T47D (cell line): ENCODE data around the gene CLVS2.

ENCODE experiments used
- DNase-seq, 2 experiments: peaks; one replicate each; pipeline versions ENCODE4 v3.0.0 to v3.0.0-alpha.2; 2011 to 2012; ENCODE audit warnings: low read depth in 1 of 2, low spot score in 1 of 2
- JUND ChIP-seq: IDR thresholded peaks from 2 replicates; pipeline ENCODE4 v1.6.1; 2012; ENCODE audit warnings: low read depth
- in situ Hi-C: cut with HindIII; loops from 2 replicates; pipeline ENCODE4 v1.10.0; 2016; ENCODE audit warnings: low sequenced_read_pairs, low pct_unique_long_range_greater_than_20kb

CLVS2 gene

DNA sequence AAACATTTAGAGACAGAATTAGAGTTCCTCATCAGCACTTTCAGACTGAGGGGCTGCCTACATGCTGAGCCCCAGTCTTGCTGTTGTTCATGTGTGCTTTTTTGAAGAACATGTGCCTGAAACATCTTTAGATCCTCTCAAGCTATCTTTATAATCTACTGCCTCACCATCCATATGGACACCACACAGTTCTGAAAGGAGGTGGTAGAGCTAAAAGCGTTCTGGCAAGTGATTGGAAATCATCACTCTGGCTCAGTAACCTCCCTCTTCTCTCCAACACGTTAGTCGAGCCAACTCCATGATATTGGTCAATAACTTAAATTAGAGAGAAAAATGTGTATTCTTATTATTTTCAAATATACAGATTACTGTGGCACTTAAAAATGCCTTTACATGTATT lies 40.6 kb downstream of the CLVS2 start:
- DNase-seq, result no peak
- in situ Hi-C loops, result no loop called here
- TF ChIP-seq JUND, result no peak

DNA sequence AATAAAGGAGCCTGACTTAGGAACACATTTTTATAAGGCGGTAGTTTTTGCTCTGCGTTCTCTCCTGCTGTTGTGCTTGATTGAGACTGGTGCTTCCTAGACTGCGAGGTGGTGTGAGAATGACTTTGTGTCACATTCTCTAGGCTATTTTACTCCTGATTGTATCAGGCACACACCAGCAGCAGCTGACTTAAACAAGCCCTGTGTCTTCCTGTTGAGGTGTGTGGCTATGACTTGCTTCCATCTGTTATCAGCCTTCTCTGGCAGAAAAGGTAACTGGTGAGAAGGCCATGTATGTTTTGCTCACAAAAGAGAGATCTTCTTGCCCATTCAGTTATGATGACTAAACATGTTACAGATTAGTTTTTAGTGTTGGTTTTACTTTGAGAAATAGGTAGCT lies 43.4 kb downstream of the CLVS2 start:
- no peak for TF ChIP-seq JUND
- in situ Hi-C loops, result no loop called here
- no peak for DNase-seq

DNA sequence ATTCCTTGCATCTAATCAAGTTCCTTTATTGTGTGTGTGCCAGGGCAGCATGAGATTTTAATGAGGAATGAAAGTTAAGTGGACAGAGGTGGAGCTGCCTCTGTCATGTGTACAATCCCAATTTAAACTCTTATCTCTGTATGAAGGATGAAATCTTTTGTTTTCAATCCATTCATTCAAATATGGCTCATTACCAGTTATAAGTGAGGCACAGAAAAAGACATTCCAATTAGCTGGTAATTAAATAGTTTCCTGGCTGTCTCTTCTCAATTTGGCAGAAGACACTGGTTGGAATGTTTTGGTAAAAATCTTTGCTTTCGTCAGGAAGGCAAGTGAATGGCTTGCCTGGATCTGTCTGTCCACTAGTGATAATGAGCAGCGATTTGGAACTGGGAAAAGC lies 46.4 kb downstream of the CLVS2 start:
- DNase-seq, result no peak
- in situ Hi-C loops, result no loop called here
- TF ChIP-seq JUND, result no peak

DNA sequence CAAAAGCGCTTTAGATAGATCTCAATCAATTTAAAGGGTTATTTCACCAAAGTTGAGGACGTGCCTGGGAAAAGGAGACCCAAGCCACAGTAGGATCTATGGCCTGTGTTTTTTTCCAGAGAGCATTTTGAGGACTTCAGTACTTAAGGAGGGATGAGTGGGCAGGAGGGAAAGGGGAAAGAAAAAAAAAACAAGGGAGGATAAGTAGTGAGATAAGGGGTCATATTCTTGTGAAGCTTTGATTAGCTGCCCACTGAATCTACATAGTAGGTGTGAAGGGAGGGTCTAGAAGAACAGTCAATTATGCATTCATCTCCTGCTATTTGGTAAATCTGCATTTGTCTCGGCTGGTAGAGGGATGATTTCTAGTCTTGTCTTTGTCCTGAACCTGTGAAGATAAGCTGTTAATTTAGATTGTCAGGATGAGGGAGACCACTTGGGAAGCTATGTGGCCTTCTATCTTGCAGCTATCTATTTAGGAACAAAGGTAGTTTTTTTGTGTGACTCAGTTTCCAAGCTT lies 48.4 kb downstream of the CLVS2 start:
- no peak for DNase-seq
- in situ Hi-C loops, result no loop called here

DNA sequence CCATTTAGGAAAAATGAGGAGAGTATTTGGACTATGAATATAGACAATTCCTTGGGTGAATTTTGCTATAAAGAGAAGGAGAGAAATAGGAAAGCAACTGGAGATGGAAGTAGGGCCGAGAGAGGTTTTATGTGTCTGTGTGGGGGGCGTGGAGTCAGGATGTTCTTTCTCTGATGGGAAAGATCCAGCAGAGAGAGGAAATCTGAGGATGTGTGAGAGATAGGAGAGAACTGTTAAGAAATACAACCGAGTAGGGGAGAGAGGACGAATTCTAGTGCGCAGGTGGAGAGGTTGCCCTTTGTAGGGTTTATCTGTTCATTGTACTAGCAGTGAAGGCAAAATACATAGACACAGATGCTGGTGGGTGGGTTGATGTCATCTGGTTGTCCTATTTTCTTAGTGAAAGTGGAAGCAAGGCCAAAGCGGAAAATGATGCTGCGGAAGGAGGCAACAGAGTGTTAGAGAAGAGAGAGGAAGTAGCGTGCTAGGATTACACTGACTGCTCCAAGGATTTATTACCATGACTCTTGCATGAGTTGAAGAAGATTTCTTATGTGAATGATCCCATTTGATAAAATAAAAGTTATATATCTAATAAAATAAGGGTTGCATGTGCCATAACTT lies 57.7 kb downstream of the CLVS2 start:
- no peak for TF ChIP-seq JUND
- in situ Hi-C loops, result no loop called here
- DNase-seq, result no peak

More for the DNA sequence above, 48.4 kb downstream of the CLVS2 start:
- TF ChIP-seq JUND, result no peak

DNA sequence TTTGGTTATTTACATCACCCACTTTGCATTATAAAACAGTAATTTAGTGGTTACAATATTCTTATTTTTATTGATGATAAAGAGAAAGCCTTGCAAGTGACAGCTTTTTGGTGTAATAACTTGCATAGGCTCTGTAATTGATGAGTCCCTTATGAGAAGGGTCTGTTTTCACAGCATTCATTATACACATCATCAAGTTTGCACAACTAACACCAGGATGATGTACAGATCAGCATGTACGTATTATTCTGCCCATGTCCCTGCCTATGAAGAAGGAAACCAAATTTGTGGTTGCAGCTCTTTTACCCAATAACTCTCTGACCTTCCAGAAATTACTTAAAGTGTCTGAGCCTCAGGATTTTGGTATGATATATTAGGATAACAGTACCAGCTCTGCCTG lies 59.2 kb downstream of the CLVS2 start:
- in situ Hi-C loops, result no loop called here
- no peak for DNase-seq
- no peak for TF ChIP-seq JUND

DNA sequence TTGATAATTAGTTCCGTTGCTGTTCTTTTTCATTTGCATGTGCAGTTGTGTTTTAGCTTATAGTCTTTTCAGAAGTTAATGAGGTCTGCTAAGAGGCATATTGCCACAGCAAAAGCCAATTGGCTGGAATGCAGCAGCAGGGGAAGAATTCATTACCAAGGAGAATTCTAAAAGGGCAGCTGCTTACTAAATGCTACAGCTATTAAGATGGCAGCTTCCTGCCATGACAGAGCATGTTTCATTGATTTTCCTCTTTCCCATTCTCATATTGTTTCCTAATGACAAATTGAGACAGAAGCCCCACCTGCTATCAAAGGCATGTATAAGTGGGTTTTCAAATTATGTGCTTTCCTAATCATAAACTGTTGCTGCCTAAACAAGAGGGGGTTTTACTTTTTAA lies 66.6 kb downstream of the CLVS2 start:
- TF ChIP-seq JUND, result no peak
- no peak for DNase-seq
- in situ Hi-C loops, result no loop called here

DNA sequence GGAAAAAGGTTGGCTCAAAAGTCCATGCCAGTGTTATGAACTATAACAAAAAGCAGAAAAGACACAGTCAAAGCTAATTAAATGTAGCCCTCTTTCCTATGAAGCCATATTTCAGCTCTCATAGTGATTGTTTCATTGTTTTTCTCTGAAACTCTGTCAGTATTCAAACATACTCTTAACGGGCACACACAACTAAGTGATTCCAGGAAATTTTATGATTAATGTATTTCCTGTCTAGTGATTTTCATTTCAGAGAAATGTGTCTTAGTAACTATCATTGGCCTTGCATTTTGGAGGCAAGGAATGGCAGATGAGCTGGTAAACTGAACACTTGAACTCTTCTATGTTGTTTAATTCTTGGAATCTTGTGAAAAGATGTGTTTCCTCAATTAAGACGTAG lies 68.0 kb downstream of the CLVS2 start:
- no peak for DNase-seq
- in situ Hi-C loops, result no loop called here
- TF ChIP-seq JUND, result no peak

DNA sequence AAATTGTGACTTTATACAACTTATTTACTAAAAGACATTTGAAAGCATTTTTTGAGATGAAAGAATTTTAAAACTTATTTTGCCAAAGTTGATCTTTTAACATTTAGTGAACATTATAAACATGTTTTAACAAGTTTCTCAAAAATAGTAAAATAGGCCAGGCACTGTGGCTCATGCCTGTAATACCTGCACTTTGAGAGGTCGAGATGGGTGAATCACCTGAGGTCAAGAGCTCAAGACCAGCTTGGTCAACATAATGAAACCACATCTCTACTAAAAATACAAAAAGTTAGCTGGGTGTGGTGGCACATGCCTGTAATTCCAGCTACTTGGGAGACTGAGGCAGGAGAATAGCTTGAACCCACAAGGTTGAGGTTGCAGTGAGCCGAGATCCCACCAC lies 78.6 kb downstream of the CLVS2 start:
- DNase-seq, result no peak
- TF ChIP-seq JUND, result no peak
- in situ Hi-C loops, result no loop called here

DNA sequence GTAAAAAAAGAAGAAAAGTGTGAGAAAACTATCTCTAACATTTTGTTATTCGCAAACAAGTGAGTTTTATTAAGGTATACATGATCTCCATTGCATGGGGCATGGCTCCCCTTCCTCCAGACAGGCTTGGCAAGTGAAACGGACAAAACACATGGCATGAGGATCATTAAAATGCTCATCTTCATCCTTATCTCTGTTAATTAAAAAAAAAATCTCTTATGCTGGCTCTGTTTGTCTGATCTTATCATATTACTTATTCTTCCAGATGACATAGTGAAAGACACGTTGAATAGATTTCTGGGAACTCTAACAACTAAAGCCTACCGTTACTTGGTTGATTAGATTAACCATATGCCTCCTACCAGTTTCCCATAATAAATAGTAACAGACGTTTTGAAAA lies 89.4 kb downstream of the CLVS2 start:
- no peak for DNase-seq
- TF ChIP-seq JUND, result no peak
- in situ Hi-C loops, result no loop called here

DNA sequence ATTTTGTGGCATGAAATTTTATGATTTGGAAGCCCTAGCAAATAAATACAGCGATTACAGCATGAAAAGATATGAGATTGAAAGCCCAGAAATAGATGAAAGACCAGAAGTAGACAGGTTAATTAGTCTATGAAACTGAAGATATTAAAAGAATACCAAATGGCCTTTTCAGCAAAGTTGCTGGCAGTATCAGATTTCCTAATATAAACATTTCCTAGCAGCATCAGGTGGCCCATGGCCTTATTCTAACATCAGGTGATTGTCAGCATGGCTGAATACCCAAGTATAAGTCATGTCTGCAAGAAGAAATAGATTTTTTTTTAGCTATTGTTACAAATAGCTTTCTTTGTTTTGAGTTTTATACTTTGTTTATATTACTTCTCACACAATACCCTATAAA lies 93.2 kb downstream of the CLVS2 start:
- no peak for DNase-seq
- in situ Hi-C loops, result no loop called here
- no peak for TF ChIP-seq JUND

DNA sequence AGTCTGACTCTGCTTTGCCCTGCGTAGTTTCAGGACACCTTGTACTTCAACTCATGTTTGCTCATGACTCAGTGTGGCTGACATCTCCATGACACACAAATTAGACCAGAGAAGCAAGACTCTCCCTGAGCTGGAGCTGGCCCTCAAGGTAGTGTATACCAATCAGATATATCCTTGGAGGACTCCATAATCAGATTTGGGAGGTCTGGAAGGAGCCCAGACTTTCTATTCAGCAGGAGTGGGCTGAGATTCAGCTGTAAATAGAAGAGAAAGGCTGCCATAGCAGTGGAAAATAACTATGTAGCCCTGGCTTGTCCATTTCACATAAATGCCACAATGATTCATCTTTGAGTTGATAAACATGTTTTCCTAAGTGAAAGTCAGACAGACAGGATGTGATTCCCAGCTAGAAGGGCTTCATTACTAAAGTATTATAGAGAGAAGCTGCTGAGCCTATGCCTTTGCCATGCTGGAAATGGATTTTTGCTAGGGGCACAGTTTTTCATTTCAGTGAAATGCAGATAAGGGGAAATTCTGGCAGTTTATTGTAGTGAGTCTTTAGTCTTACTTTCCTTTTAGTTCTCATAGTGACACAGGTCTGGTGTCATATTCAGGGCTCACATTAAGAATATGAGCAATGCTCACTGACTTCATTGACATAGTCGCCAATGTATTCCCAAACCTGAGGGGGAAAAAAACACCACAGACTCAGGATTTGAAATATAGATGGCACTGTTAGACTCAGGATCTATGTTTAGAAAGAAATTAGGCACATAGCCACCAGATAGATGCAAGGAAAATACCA lies 95.3 kb downstream of the CLVS2 start:
- in situ Hi-C loops, result no loop called here
- peak in 1 of 2 experiments; percentile 75 for DNase-seq
- TF ChIP-seq JUND, result no peak

DNA sequence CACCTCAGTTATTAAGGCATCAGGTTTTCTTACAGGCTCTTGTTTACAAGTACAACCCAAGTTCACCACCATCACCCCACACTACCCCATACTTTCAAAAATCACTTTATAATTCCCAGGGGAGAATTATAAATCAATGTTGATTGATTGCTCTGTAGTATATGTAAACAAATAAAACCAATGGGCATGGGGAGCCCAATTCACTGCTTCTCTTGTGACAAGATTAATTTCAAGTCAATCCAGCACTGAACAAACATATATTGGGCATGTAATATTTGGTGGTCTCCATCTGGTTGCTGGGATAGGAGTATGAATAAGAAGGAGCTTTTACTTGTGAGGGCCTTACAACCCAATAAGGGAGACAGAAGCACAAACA lies 95.8 kb downstream of the CLVS2 start:
- in situ Hi-C loops, result no loop called here
- no peak for TF ChIP-seq JUND
- DNase-seq, result no peak
